CD14-positive monocyte (primary cell): ENCODE results near the gene KRT35. TPM values are rescaled to one million over a fixed set of nuclear protein-coding genes. Genes with fewer than 3 reads are reported as not detected.

Experiments
- DNase-seq, 3 donors: peaks; one replicate each; pipeline ENCODE4 v3.0.0-alpha.2; 2011 to 2022
- H2AFZ ChIP-seq: 2 replicates; pipeline ENCODE4 v1.6.0; 2012; ENCODE audit warnings: mild to moderate bottlenecking, low read depth, low read length, inconsistent platforms; ENCODE audit not compliant: insufficient read depth, poor library complexity, severe bottlenecking
- H3K27ac ChIP-seq, 2 donors: 1 replicate in 1 of 2; 2 replicates in 1 of 2; pipeline ENCODE4 v1.5.1; 2012 to 2013; ENCODE audit warnings: low read length in 2 of 2, control low read depth in 1 of 2, inconsistent platforms in 1 of 2, low read depth in 1 of 2, mild to moderate bottlenecking in 1 of 2
- H3K27me3 ChIP-seq, 2 donors: one replicate each; pipeline versions ENCODE4 v1.6.0 to v1.6.1; 2011 to 2013; ENCODE audit warnings: low read length in 2 of 2; ENCODE audit not compliant: control insufficient read depth in 2 of 2, insufficient read depth in 2 of 2
- H3K36me3 ChIP-seq, 2 donors: replicated peaks in 1 of 2; 1 replicate in 1 of 2; 2 replicates in 1 of 2; pipeline versions ENCODE4 v1.5.1 to v1.6.1; 2012 to 2013; ENCODE audit warnings: low read length in 2 of 2, control low read depth in 1 of 2, inconsistent platforms in 1 of 2, mild to moderate bottlenecking in 1 of 2; ENCODE audit not compliant: insufficient read depth in 2 of 2, control insufficient read depth in 1 of 2
- H3K4me1 ChIP-seq, 2 donors: 1 replicate in 1 of 2; 2 replicates in 1 of 2; pipeline versions ENCODE4 v1.5.1 to v1.6.1; 2012 to 2013; ENCODE audit warnings: low read length in 2 of 2, control low read depth in 1 of 2, inconsistent platforms in 1 of 2, mild to moderate bottlenecking in 1 of 2, moderate library complexity in 1 of 2; ENCODE audit not compliant: insufficient read depth in 2 of 2, control insufficient read depth in 1 of 2
- H3K4me2 ChIP-seq: replicated peaks from 2 replicates; pipeline ENCODE3; 2012; ENCODE audit warnings: low read length, moderate library complexity, mild to moderate bottlenecking; ENCODE audit not compliant: poor library complexity, severe bottlenecking; ENCODE audit errors: extremely low read depth
- H3K4me3 ChIP-seq, 3 experiments: fragments of 200-600 bp in 1 of 3; sonication (generic) in 1 of 3; replicated peaks in 1 of 3; 1 replicate in 2 of 3; 2 replicates in 1 of 3; pipeline ENCODE4 v1.5.1; 2011 to 2013; ENCODE audit warnings: low read length in 3 of 3, mild to moderate bottlenecking in 3 of 3, control low read depth in 2 of 3, low read depth in 2 of 3, inconsistent platforms in 1 of 3, moderate library complexity in 1 of 3
- H3K79me2 ChIP-seq: 2 replicates; pipeline ENCODE4 v1.6.0; 2012; ENCODE audit warnings: mild to moderate bottlenecking, control low read depth, inconsistent platforms, low read length, moderate library complexity; ENCODE audit not compliant: insufficient read depth
- H3K9ac ChIP-seq: 2 replicates; pipeline ENCODE4 v1.6.0; 2017; ENCODE audit warnings: low read length, mild to moderate bottlenecking; ENCODE audit not compliant: insufficient read depth, poor library complexity, severe bottlenecking
- H3K9me3 ChIP-seq, 2 donors: replicated peaks in 1 of 2; 1 replicate in 1 of 2; 2 replicates in 1 of 2; pipeline versions ENCODE4 v1.5.1 to v1.6.1; 2012 to 2013; ENCODE audit warnings: low read length in 2 of 2, control low read depth in 1 of 2; ENCODE audit not compliant: control insufficient read depth in 1 of 2, insufficient read depth in 1 of 2
- H4K20me1 ChIP-seq: 2 replicates; pipeline ENCODE4 v1.6.0; 2012; ENCODE audit warnings: mild to moderate bottlenecking, low read length, control low read depth, moderate library complexity; ENCODE audit not compliant: insufficient read depth
- H3K27ac Mint-ChIP-seq, 7 donors: one replicate each; pipeline ENCODE4 v1.8.0; 2020; ENCODE audit warnings: mild to moderate bottlenecking in 7 of 7, mixed read lengths in 7 of 7, moderate library complexity in 6 of 7, inconsistent platforms in 2 of 7
- H3K27me3 Mint-ChIP-seq, 3 donors: one replicate each; pipeline ENCODE4 v1.8.0; 2021 to 2022; ENCODE audit warnings: low read depth in 3 of 3, mild to moderate bottlenecking in 3 of 3, mixed read lengths in 3 of 3, moderate library complexity in 3 of 3, inconsistent platforms in 1 of 3
- H3K36me3 Mint-ChIP-seq, 2 donors: one replicate each; pipeline ENCODE4 v1.8.0; 2020; ENCODE audit warnings: mixed read lengths in 2 of 2, inconsistent platforms in 1 of 2, mild to moderate bottlenecking in 1 of 2
- H3K4me1 Mint-ChIP-seq: one replicate; pipeline ENCODE4 v1.8.0; 2020; ENCODE audit warnings: mild to moderate bottlenecking, mixed read lengths
- H3K4me3 Mint-ChIP-seq, 2 donors: one replicate each; pipeline ENCODE4 v1.8.0; 2020; ENCODE audit warnings: mild to moderate bottlenecking in 2 of 2, mixed read lengths in 2 of 2, moderate library complexity in 1 of 2
- H3K9me3 Mint-ChIP-seq, 7 donors: one replicate each; pipeline ENCODE4 v1.8.0; 2020 to 2022; ENCODE audit warnings: mixed read lengths in 7 of 7, mild to moderate bottlenecking in 6 of 7, moderate library complexity in 6 of 7, inconsistent platforms in 2 of 7
- CTCF ChIP-seq: fragments of 200-600 bp; IDR thresholded peaks from one replicate; pipeline ENCODE4 v1.8.0; 2022; ENCODE audit warnings: antibody characterized with exemption, mild to moderate bottlenecking
- WGBS: methylation state at CpG from one replicate; pipeline ENCODE4 v1.1.5; 2013; ENCODE audit warnings: missing lambda C conversion rate; ENCODE audit not compliant: insufficient coverage; 5-methylcytosine and 5-hydroxymethylcytosine counted together
- intact Hi-C, 2 donors: fragments of 100-400 bp; cut with micrococcal nuclease; formaldehyde crosslinking; loops; one replicate each; pipeline versions ENCODE4 v1.15.0 to v1.15.1; 2023
- polyA plus RNA-seq, 3 donors: library from polyadenylated mRNA; depleted of rRNA in 1 of 3; unstranded in 2 of 3; stranded (reverse) in 1 of 3; fragments of 300-500 nt in 2 of 3; fragments of >200 nt in 1 of 3; fragmentation: Illumina TruSeq in 2 of 3; gene quantifications; 1 replicate in 2 of 3; 2 replicates in 1 of 3; pipeline ENCODE4 v1.2.3, GENCODE V29; 2012 to 2021

The KRT35 gene
- polyA plus RNA-seq, 3 donors: not detected

- no peak overlapping the region for H3K27ac ChIP-seq
- H3K27me3 ChIP-seq: peaks cover 0 to 3% of the 10 kb centered on the region in 2 donors
- H3K9me3 Mint-ChIP-seq: peaks cover 0 to 17% (median 2%) of the 10 kb centered on the region in 7 donors
- no peaks in the 10 kb centered on the region for H3K4me1 Mint-ChIP-seq
- no peak overlapping the region for H2AFZ ChIP-seq
- H3K27me3 Mint-ChIP-seq: peaks cover 6 to 19% (median 11%) of the 10 kb centered on the region in 3 donors
- no peak for TF ChIP-seq CTCF
- H3K4me1 ChIP-seq: no peaks in the 10 kb centered on the region
- no peaks in the 10 kb centered on the region for H3K36me3 Mint-ChIP-seq
- no peak for DNase-seq
- H3K4me3 Mint-ChIP-seq: no peak overlapping the region
- no peaks in the 10 kb centered on the region for H3K79me2 ChIP-seq
- intact Hi-C loops: no loop called here
- H3K4me3 ChIP-seq: no peak overlapping the region
- 93% methylated on average over 2 of the region's 4 CpGs for whole genome bisulfite sequencing
- no peaks in the 10 kb centered on the region for H3K36me3 ChIP-seq
- peak overlapping the region in 1 of 7 donors; percentile 25 for H3K27ac Mint-ChIP-seq
- no peak overlapping the region for H3K9ac ChIP-seq
- H3K4me2 ChIP-seq: no peak overlapping the region
- no peaks in the 10 kb centered on the region for H3K9me3 ChIP-seq
- H4K20me1 ChIP-seq: no peaks in the 10 kb centered on the region
Measured at GRCh38 chr17:41467561-41467960, 13.4 kb downstream of the KRT35 start.

DNA sequence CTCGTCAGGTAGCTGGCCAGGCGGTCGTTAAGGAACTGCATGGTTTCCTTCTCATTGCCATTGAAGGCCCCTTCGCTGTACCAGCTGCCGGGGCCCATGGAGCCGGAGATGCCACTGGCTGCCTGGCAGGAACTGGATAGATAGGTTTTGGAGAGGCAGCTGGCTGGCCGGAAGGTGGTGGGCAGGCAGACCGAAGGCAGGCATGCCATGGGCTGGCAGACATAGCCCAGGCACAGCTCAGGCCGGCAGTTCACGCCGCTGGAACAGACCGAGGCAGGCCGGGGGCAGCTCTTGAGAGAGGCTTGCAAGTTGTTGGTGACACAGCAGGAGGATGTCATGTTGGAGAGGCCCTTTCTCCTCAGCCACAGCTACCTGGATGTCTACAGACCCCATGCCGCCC is 14.0 kb downstream of the KRT35 start, which contains the start of gene KRT32:
Gene KRT32, minus strand, starts transcription at position 399 of the 400 bp plus-strand sequence. Its CDS starts 61 bp downstream, at position 338.
- H3K4me1 Mint-ChIP-seq: no peaks in the 10 kb centered on the region
- Histone ChIP-seq H3K36me3 (no peaks in the 10 kb centered on the region), H3K79me2 (no peaks in the 10 kb centered on the region), H3K9me3 (no peaks in the 10 kb centered on the region), H3K27ac (no peak within 1 kb of the TSS), H2AFZ (no peak within 1 kb of the TSS), H3K9ac (no peak within 1 kb of the TSS), H4K20me1 (no peaks in the 10 kb centered on the region), H3K4me3 (no peak within 1 kb of the TSS), H3K4me1 (no peaks in the 10 kb centered on the region), H3K4me2 (no peak within 1 kb of the TSS), H3K27me3 (peaks cover 0 to 3% of the 10 kb centered on the region in 2 donors)
- peak within 1 kb of the TSS in 2 of 7 donors; percentile 25 to 33 for H3K27ac Mint-ChIP-seq
- peaks cover 6 to 19% (median 11%) of the 10 kb centered on the region in 3 donors for H3K27me3 Mint-ChIP-seq
- TF ChIP-seq CTCF: no peak
- peaks cover 0 to 15% (median 2%) of the 10 kb centered on the region in 7 donors for H3K9me3 Mint-ChIP-seq
- no peak within 1 kb of the TSS for H3K4me3 Mint-ChIP-seq
- DNase-seq: no peak
- intact Hi-C loops: no loop called here
- 91% methylated on average over 12 of the region's 14 CpGs for WGBS
- no peaks in the 10 kb centered on the region for H3K36me3 Mint-ChIP-seq
